GM12865 (cell line): ENCODE data around the gene DCLK2.

Source experiments
- DNase-seq: peaks from one replicate; pipeline ENCODE4 v3.0.0; 2010; ENCODE audit warnings: low read depth
- H3K4me3 ChIP-seq: 2 replicates; pipeline ENCODE4 v1.5.1; 2011; ENCODE audit warnings: mild to moderate bottlenecking, low read depth, low read length, control low read depth
- TF ChIP-seq, protein P1 (sequence below): IDR thresholded peaks from 2 replicates; pipeline ENCODE4 v1.5.1; 2011; ENCODE audit warnings: low read length, control low read depth, low read depth, inconsistent platforms; ENCODE audit not compliant: insufficient read depth; ENCODE audit errors: missing control alignments

The DCLK2 gene

DNA sequence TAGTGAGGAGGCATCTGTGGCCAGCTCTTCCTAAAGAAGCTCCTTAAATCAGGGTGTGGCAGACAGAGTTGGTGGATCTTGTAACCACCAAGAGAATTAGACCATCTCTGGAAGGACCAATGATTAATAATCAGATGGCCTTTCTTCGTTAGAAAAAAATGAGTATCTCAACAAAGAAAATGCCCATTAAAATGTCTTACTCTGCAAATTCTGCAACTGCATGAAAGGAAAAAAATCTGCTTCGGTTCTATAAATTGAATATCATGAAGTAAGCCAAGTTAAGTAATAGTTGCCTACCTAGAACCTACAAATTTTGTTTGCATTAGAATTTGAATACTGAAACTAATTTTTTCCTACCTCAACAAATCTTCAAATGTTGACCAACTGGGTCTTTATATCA, 4.2 kb upstream of the DCLK2 start:
- no peak overlapping the region for H3K4me3 ChIP-seq
- no peak for DNase-seq
- TF ChIP-seq, protein P1, sequence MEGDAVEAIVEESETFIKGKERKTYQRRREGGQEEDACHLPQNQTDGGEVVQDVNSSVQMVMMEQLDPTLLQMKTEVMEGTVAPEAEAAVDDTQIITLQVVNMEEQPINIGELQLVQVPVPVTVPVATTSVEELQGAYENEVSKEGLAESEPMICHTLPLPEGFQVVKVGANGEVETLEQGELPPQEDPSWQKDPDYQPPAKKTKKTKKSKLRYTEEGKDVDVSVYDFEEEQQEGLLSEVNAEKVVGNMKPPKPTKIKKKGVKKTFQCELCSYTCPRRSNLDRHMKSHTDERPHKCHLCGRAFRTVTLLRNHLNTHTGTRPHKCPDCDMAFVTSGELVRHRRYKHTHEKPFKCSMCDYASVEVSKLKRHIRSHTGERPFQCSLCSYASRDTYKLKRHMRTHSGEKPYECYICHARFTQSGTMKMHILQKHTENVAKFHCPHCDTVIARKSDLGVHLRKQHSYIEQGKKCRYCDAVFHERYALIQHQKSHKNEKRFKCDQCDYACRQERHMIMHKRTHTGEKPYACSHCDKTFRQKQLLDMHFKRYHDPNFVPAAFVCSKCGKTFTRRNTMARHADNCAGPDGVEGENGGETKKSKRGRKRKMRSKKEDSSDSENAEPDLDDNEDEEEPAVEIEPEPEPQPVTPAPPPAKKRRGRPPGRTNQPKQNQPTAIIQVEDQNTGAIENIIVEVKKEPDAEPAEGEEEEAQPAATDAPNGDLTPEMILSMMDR = no peak

GRCh38 chr4:150078579-150079080, 385 bp downstream of the DCLK2 start:
- no peak for DNase-seq
- H3K4me3 ChIP-seq = no peak overlapping the region
- TF ChIP-seq, protein P1 = no peak

DNA sequence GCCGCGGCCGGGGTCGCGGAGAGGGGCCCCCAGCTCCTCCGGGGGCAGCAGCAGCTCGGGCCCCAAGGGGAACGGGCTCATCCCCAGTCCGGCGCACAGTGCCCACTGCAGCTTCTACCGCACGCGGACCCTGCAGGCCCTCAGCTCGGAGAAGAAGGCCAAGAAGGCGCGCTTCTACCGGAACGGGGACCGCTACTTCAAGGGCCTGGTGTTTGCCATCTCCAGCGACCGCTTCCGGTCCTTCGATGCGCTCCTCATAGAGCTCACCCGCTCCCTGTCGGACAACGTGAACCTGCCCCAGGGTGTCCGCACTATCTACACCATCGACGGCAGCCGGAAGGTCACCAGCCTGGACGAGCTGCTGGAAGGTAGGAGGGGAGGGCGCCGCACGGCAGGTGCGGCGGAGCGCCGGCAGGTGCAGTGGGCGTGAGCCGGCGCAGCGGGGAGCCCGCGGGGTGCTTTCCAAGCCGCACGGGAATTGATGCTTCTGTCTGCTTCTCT, 886 bp downstream of the DCLK2 start:
- TF ChIP-seq, protein P1 = no peak
- H3K4me3 ChIP-seq = no peak overlapping the region
- peak; percentile 46 for DNase-seq

DNA sequence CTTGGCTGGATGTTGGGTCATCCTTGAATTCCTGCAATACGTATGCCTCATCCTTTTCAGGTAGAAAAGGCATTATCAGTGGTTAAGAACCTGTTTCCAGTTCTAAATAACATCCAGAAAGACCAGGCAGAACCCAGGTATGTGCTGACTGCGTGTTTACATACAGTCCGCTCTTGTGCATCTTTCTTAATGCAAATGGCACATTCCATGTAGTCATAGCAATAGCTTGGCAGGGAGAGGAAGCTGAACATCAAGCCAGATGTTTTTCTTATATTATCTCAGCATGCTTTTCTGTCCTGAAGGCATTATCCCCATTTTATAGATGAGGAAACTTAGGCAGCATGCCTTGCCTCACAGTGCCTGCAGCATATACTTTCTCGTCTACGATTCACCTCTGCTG, 2.1 kb downstream of the DCLK2 start:
- TF ChIP-seq, protein P1 = no peak
- H3K4me3 ChIP-seq = no peak overlapping the region
- DNase-seq = no peak

DNA sequence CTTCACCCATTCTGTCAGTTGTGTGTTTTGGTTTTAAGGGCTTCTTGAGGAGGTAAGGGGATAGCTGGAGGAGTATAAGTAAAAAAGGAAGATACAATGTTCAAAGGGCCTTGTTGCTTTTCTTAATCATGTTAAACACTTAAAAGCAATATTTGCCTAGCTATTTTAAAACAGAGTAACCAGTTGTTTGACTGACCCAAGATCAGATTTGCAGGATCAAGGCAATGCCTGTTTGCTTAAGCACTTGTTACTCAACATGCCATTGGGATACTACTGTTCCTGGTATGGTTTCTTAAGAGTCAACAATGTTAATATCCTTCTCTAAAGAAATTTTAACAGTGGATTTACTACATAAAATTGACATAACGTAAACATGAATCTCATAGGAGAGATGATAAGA, 2.6 kb downstream of the DCLK2 start:
- TF ChIP-seq, protein P1 = no peak
- H3K4me3 ChIP-seq = no peak overlapping the region

GRCh38 chr4:150082241-150082640, 4.0 kb downstream of the DCLK2 start:
- no peak overlapping the region for H3K4me3 ChIP-seq
- TF ChIP-seq, protein P1 = no peak
- DNase-seq = peak; percentile 75

More for the DNA sequence above, 2.6 kb downstream of the DCLK2 start:
- no peak for DNase-seq

- TF ChIP-seq, protein P1 = no peak
These were observed 8.8 kb downstream of the DCLK2 start for GRCh38 chr4:150087006-150087405.

More at GRCh38 chr4:150087006-150087405, 8.8 kb downstream of the DCLK2 start:
- DNase-seq = no peak
- no peak overlapping the region for H3K4me3 ChIP-seq
